ENCODE data around the gene SOCS2. TPM values are rescaled to one million over a fixed set of nuclear protein-coding genes. Genes with fewer than 3 reads are reported as not detected.

Gene SOCS2
- total RNA-seq, 1 experiment from 2014 or later: 15.2 TPM

DNA sequence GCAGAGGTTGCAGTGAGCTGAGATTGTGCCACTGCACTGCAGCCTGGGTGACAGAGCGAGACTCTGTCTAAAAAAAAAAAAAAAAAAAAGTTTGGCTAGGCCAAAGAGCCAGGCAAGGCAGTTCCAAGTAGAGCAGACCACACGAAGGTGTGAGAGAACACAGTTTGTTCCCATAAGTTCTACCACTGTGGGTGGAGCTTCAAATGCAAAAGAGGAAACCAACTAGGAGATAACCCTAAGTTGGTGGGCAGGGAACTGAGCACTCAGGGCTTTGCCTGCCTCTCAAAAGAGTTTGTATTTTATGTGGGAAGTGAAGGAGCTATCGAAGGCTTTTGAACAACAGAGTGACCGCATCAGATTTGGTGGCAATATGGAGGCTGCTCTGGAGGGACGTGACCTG lies 15.1 kb downstream of the SOCS2 start (continued):
- no peak for TF ChIP-seq POLR2AphosphoS5 (IDR thresholded peaks at IDR 0.05; ENCODE audit: low read depth, low read length)
- TF ChIP-seq EGR1 (IDR thresholded peaks at IDR 0.05; ENCODE audit: low read depth): no peak
- no peak for TF ChIP-seq CBX3 (IDR thresholded peaks at IDR 0.05; ENCODE audit: low read depth)
- TF ChIP-seq EZH2phosphoT487 (IDR thresholded peaks at IDR 0.05; ENCODE audit: borderline replicate concordance): no peak
- TF ChIP-seq POLR2A (IDR thresholded peaks at IDR 0.05; ENCODE audit: borderline replicate concordance, extremely low read depth, insufficient read depth, insufficient read length): no peak
- TF ChIP-seq ZNF274 (IDR thresholded peaks at IDR 0.05; ENCODE audit: low read depth, low read length): no peak
- TF ChIP-seq SP1 (IDR thresholded peaks at IDR 0.05; ENCODE audit: low read depth): no peak
- no peak for TF ChIP-seq ELF1 (IDR thresholded peaks at IDR 0.05; ENCODE audit: borderline replicate concordance, low read depth)

DNA sequence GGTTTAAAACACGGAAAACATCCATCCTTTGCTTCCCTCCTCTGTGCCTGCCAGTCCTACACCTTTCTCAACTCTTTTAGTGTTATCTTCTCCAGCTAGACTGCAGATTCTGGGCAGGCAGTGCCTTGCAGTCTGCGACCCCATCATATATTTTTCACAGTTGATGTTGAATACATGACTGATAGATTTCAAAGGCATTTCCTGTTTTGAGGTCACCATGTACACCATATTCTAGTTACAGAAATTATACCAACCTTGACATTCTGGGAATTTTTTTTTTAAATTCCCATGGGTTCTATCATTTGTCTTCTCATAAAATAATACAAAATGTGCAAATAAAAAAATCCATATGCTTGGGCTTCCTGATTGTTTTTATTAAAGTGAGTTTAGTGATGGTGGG lies 16.6 kb downstream of the SOCS2 start:
- CTCF ChIA-PET: no interaction called here
- Histone ChIP-seq H3K79me2 (ENCODE audit: insufficient read depth, low read length) (no peaks in the 10 kb centered on the region), H3K27ac (ENCODE audit: low read depth, low read length) (no peak overlapping the region), H3K36me3 (ENCODE audit: control insufficient read depth in 1 of 2, insufficient read depth in 2 of 2, low read length in 2 of 2) (no peaks in the 10 kb centered on the region), H2AFZ (ENCODE audit: low read depth, low read length, poor library complexity, severe bottlenecking) (no peak overlapping the region), H3K9me3 (ENCODE audit: control insufficient read depth in 1 of 2, insufficient read depth in 1 of 2, low read depth in 1 of 2, low read length in 2 of 2) (no peaks in the 10 kb centered on the region), H3K4me3 (replicated peaks in 1 of 2; ENCODE audit: low read depth in 1 of 2, low read length in 2 of 2) (no peak overlapping the region), H3K9me2 (ENCODE audit: insufficient read depth) (no peaks in the 10 kb centered on the region), H3K4me2 (ENCODE audit: low read length) (no peak overlapping the region), H3K9ac (ENCODE audit: low read length) (no peak overlapping the region), H4K20me1 (ENCODE audit: insufficient read depth) (no peaks in the 10 kb centered on the region), H3K27me3 (ENCODE audit: insufficient read depth, low read length) (no peaks in the 10 kb centered on the region), H3K4me1 (ENCODE audit: control insufficient read depth in 1 of 2, insufficient read depth in 2 of 2, low read length in 2 of 2) (peaks cover 0 to 19% of the 10 kb centered on the region in 2 experiments; a peak in 2 of 4 replicates)
- DNase-seq (ENCODE audit: low read depth, low spot score) (no peak), ATAC-seq (no peak)
- intact Hi-C loops (cut with micrococcal nuclease): no loop called here
- POLR2A ChIA-PET: no interaction called here
- TF ChIP-seq CBX3 (IDR thresholded peaks at IDR 0.05; ENCODE audit: low read depth) (no peak), TCF7L2 (IDR thresholded peaks at IDR 0.05; ENCODE audit: borderline replicate concordance, extremely low read depth, insufficient read depth, insufficient read length) (no peak), ZFX (IDR thresholded peaks at IDR 0.05) (no peak), EGR1 (IDR thresholded peaks at IDR 0.05; ENCODE audit: low read depth) (no peak), ZNF274 (IDR thresholded peaks at IDR 0.05; ENCODE audit: low read depth, low read length) (no peak), CEBPB (IDR thresholded peaks at IDR 0.05; ENCODE audit: low read depth) (no peak), EZH2phosphoT487 (IDR thresholded peaks at IDR 0.05; ENCODE audit: borderline replicate concordance) (no peak), EZH2 (IDR thresholded peaks at IDR 0.05) (no peak), SRF (IDR thresholded peaks at IDR 0.05; ENCODE audit: low read depth) (no peak), POLR2AphosphoS5 (IDR thresholded peaks at IDR 0.05; ENCODE audit: low read depth, low read length) (no peak), SIN3A (IDR thresholded peaks at IDR 0.05; ENCODE audit: low read depth) (no peak)
- TF ChIP-seq, protein P1, sequence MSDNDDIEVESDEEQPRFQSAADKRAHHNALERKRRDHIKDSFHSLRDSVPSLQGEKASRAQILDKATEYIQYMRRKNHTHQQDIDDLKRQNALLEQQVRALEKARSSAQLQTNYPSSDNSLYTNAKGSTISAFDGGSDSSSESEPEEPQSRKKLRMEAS (IDR thresholded peaks at IDR 0.05): no peak
- TF ChIP-seq, protein P2, sequence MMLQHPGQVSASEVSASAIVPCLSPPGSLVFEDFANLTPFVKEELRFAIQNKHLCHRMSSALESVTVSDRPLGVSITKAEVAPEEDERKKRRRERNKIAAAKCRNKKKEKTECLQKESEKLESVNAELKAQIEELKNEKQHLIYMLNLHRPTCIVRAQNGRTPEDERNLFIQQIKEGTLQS (IDR thresholded peaks at IDR 0.05): no peak
- RAD21 ChIA-PET (ENCODE audit: low non-redundant PET in 1 of 2, low total read pairs in 2 of 2, uncharacterized antibody in 2 of 2, unreplicated experiment in 2 of 2): no interaction called here
- BruUV-seq (replicated peaks): no TSS peak

Measured in HCT116 (cell line).